ENCODE data around the gene ABCG2.

DNA sequence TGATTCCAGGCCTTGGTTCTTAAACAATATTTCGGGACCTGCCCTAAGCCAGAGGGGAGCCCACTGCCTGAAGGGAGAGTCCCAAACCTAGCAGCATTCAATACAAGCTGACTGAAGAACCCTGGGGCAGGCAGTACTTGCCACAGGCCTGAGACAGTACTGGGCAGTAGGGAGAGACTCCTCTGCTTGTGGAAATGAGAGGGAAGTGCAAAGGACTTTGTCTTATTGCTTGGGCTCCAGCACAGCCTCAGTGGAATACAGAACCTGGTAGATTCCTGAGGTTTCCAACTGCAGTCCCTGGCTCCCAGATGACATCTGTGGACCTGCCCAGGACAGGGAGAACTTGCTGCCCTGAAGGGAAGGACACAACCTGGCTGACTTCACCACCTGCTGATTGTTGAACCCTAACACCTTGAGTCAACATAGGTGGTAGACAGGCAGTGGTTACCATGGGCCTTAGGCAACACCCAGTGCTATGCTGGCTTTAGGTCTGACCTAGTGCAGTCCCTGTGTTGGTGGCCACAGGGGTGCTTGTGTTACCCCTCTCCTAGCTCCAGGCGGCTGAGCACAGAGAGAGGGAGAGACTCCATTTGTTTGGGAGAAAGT, 20.3 kb upstream of the ABCG2 start:
- TF ChIP-seq, protein P1, sequence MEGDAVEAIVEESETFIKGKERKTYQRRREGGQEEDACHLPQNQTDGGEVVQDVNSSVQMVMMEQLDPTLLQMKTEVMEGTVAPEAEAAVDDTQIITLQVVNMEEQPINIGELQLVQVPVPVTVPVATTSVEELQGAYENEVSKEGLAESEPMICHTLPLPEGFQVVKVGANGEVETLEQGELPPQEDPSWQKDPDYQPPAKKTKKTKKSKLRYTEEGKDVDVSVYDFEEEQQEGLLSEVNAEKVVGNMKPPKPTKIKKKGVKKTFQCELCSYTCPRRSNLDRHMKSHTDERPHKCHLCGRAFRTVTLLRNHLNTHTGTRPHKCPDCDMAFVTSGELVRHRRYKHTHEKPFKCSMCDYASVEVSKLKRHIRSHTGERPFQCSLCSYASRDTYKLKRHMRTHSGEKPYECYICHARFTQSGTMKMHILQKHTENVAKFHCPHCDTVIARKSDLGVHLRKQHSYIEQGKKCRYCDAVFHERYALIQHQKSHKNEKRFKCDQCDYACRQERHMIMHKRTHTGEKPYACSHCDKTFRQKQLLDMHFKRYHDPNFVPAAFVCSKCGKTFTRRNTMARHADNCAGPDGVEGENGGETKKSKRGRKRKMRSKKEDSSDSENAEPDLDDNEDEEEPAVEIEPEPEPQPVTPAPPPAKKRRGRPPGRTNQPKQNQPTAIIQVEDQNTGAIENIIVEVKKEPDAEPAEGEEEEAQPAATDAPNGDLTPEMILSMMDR (conservative IDR thresholded peaks at IDR 0.05; ENCODE audit: low read depth, low read length), result no peak
- TF ChIP-seq EZH2 (IDR thresholded peaks at IDR 0.05; ENCODE audit: borderline replicate concordance, low read depth, low read length, poor library complexity, severe bottlenecking), result no peak
